Activated B cell treated with CpG ODN at 0.5 μM for 24 hours (primary cell): ENCODE data around the gene LCOR. TPM values are rescaled to one million over a fixed set of nuclear protein-coding genes. Genes with fewer than 3 reads are reported as not detected.
"Not testable (repeated sequence)": the region's sequence is repeated elsewhere in the genome, so short reads cannot be mapped to it uniquely, and the experiment has no call there.

ENCODE experiments used
- ATAC-seq: fragments of 200-7000 bp; cut with Tn5 transposase; one replicate; pipeline ENCODE4 v1.10.0; 2021; ENCODE audit warnings: low read depth, mild to moderate bottlenecking, moderate library complexity
- CTCF ChIA-PET: fragments of 350-600 bp; sonication (Branson Sonifier 250); formaldehyde crosslinking; loops from one replicate; lab custom pipeline; 2021; ENCODE audit warnings: antibody characterized with exemption; lab: Charles Lee
- POLR2A ChIA-PET: fragments of 350-600 bp; sonication (Branson Sonifier 250); formaldehyde crosslinking; loops from one replicate; lab custom pipeline; 2021; ENCODE audit warnings: antibody characterized with exemption; lab: Charles Lee
- DNase-seq: peaks from one replicate; pipeline ENCODE4 v3.0.0; 2022
- H3K27ac Mint-ChIP-seq: one replicate; pipeline ENCODE4 v1.8.0; 2020; ENCODE audit warnings: mixed read lengths
- H3K27me3 Mint-ChIP-seq: one replicate; pipeline ENCODE4 v1.8.0; 2021; ENCODE audit warnings: mixed read lengths
- H3K36me3 Mint-ChIP-seq: one replicate; pipeline ENCODE4 v1.8.0; 2021; ENCODE audit warnings: low read depth, mixed read lengths
- H3K4me1 Mint-ChIP-seq: one replicate; pipeline ENCODE4 v1.8.0; 2021; ENCODE audit warnings: mixed read lengths
- H3K4me3 Mint-ChIP-seq: one replicate; pipeline ENCODE4 v1.8.0; 2020; ENCODE audit warnings: mild to moderate bottlenecking, mixed read lengths
- H3K9me3 Mint-ChIP-seq: one replicate; pipeline ENCODE4 v1.8.0; 2020; ENCODE audit warnings: mixed read lengths
- CTCF ChIP-seq: fragments of 200-600 bp; IDR thresholded peaks from one replicate; pipeline ENCODE4 v1.8.0; 2022; ENCODE audit warnings: antibody characterized with exemption, mild to moderate bottlenecking
- intact Hi-C: fragments of 100-400 bp; cut with micrococcal nuclease; formaldehyde crosslinking; loops from one replicate; pipeline ENCODE4 v1.15.1; 2024
- total RNA-seq: library from RNA; stranded (reverse); gene quantifications from 2 replicates; pipeline ENCODE4 v1.2.3, GENCODE V29; 2022

The LCOR gene
- total RNA-seq, 1 donor from 2014 or later = 54.9 TPM

- intact Hi-C loops = no loop called here
- POLR2A ChIA-PET = no interaction called here
- peaks cover 26% of the 10 kb centered on the region for H3K4me1 Mint-ChIP-seq
- DNase-seq (no peak), ATAC-seq (no peak)
- no peaks in the 10 kb centered on the region for H3K27me3 Mint-ChIP-seq
- no peak for TF ChIP-seq CTCF
- peaks cover 48% of the 10 kb centered on the region for H3K36me3 Mint-ChIP-seq
- CTCF ChIA-PET = no interaction called here
- H3K9me3 Mint-ChIP-seq = peaks cover 2% of the 10 kb centered on the region
- H3K4me3 Mint-ChIP-seq = no peak overlapping the region
- no peak overlapping the region for H3K27ac Mint-ChIP-seq
Observed at GRCh38 chr10:96924861-96925260, 92.8 kb downstream of the LCOR start.

GRCh38 chr10:96930469-96930868 is 98.4 kb downstream of the LCOR start:
- H3K9me3 Mint-ChIP-seq = peaks cover 2% of the 10 kb centered on the region
- no peaks in the 10 kb centered on the region for H3K27me3 Mint-ChIP-seq
- ChIA-PET CTCF (interaction anchor here (1.0 to 1.2 kb wide), 2 partner anchors 20 to 95 kb away, joined by 3 read pairs; no protein-coding TSS in a partner anchor), POLR2A (no interaction called here)
- DNase-seq = no peak
- H3K4me1 Mint-ChIP-seq = peaks cover 25% of the 10 kb centered on the region
- peaks cover 35% of the 10 kb centered on the region for H3K36me3 Mint-ChIP-seq
- no peak overlapping the region for H3K27ac Mint-ChIP-seq
- no peak for TF ChIP-seq CTCF
- intact Hi-C loops = no loop called here
- no peak for ATAC-seq
- H3K4me3 Mint-ChIP-seq = no peak overlapping the region

- no peak for TF ChIP-seq CTCF
- no peak overlapping the region for H3K4me3 Mint-ChIP-seq
- H3K27me3 Mint-ChIP-seq = no peaks in the 10 kb centered on the region
- no peaks in the 10 kb centered on the region for H3K9me3 Mint-ChIP-seq
- no peak for ATAC-seq
- no peak for DNase-seq
- intact Hi-C loops = no loop called here
- H3K36me3 Mint-ChIP-seq = peaks cover 25% of the 10 kb centered on the region
- CTCF ChIA-PET = interaction anchor here (1.3 kb wide), 1 partner anchor 90 kb away, joined by 3 read pairs; no protein-coding TSS in a partner anchor
- H3K27ac Mint-ChIP-seq = no peak overlapping the region
- peaks cover 14% of the 10 kb centered on the region for H3K4me1 Mint-ChIP-seq
- POLR2A ChIA-PET = no interaction called here
Observed at GRCh38 chr10:96935148-96935547, 103.0 kb downstream of the LCOR start.

- Mint-ChIP-seq H3K4me1 (peaks cover 10% of the 10 kb centered on the region), H3K36me3 (peaks cover 25% of the 10 kb centered on the region), H3K27me3 (no peaks in the 10 kb centered on the region), H3K9me3 (no peaks in the 10 kb centered on the region), H3K4me3 (no peak overlapping the region), H3K27ac (no peak overlapping the region)
- POLR2A ChIA-PET = no interaction called here
- TF ChIP-seq CTCF = no peak
- ATAC-seq = no peak
- intact Hi-C loops = no loop called here
- DNase-seq = no peak
- CTCF ChIA-PET = no interaction called here
Observed at GRCh38 chr10:96935810-96936209, 103.7 kb downstream of the LCOR start.

- H3K9me3 Mint-ChIP-seq, ATAC-seq, H3K27me3 Mint-ChIP-seq, H3K27ac Mint-ChIP-seq, POLR2A ChIA-PET, H3K4me1 Mint-ChIP-seq, H3K4me3 Mint-ChIP-seq, DNase-seq, intact Hi-C loops, CTCF ChIA-PET: not testable (repeated sequence)
- H3K36me3 Mint-ChIP-seq = peaks cover 32% of the 10 kb centered on the region
Observed at GRCh38 chr10:96943161-96943560, 111.1 kb downstream of the LCOR start.

- DNase-seq (no peak), ATAC-seq (no peak)
- Mint-ChIP-seq H3K27ac (no peak overlapping the region), H3K36me3 (peaks cover 39% of the 10 kb centered on the region), H3K4me1 (peaks cover 4% of the 10 kb centered on the region), H3K9me3 (no peaks in the 10 kb centered on the region), H3K4me3 (no peak overlapping the region), H3K27me3 (no peaks in the 10 kb centered on the region)
- CTCF ChIA-PET = no interaction called here
- TF ChIP-seq CTCF = no peak
- POLR2A ChIA-PET = no interaction called here
- intact Hi-C loops = no loop called here
Observed at GRCh38 chr10:96947036-96947435, 114.9 kb downstream of the LCOR start.
